CD14-positive monocyte (primary cell): ENCODE data around the gene GLIS2. TPM values are rescaled to one million over a fixed set of nuclear protein-coding genes. Genes with fewer than 3 reads are reported as not detected.

Source experiments
- DNase-seq, 3 donors: peaks; one replicate each; pipeline ENCODE4 v3.0.0-alpha.2; 2011 to 2022
- H2AFZ ChIP-seq: 2 replicates; pipeline ENCODE4 v1.6.0; 2012; ENCODE audit warnings: mild to moderate bottlenecking, low read depth, low read length, inconsistent platforms; ENCODE audit not compliant: insufficient read depth, poor library complexity, severe bottlenecking
- H3K27ac ChIP-seq, 2 donors: 1 replicate in 1 of 2; 2 replicates in 1 of 2; pipeline ENCODE4 v1.5.1; 2012 to 2013; ENCODE audit warnings: low read length in 2 of 2, control low read depth in 1 of 2, inconsistent platforms in 1 of 2, low read depth in 1 of 2, mild to moderate bottlenecking in 1 of 2
- H3K27me3 ChIP-seq, 2 donors: one replicate each; pipeline versions ENCODE4 v1.6.0 to v1.6.1; 2011 to 2013; ENCODE audit warnings: low read length in 2 of 2; ENCODE audit not compliant: control insufficient read depth in 2 of 2, insufficient read depth in 2 of 2
- H3K36me3 ChIP-seq, 2 donors: replicated peaks in 1 of 2; 1 replicate in 1 of 2; 2 replicates in 1 of 2; pipeline versions ENCODE4 v1.5.1 to v1.6.1; 2012 to 2013; ENCODE audit warnings: low read length in 2 of 2, control low read depth in 1 of 2, inconsistent platforms in 1 of 2, mild to moderate bottlenecking in 1 of 2; ENCODE audit not compliant: insufficient read depth in 2 of 2, control insufficient read depth in 1 of 2
- H3K4me1 ChIP-seq, 2 donors: 1 replicate in 1 of 2; 2 replicates in 1 of 2; pipeline versions ENCODE4 v1.5.1 to v1.6.1; 2012 to 2013; ENCODE audit warnings: low read length in 2 of 2, control low read depth in 1 of 2, inconsistent platforms in 1 of 2, mild to moderate bottlenecking in 1 of 2, moderate library complexity in 1 of 2; ENCODE audit not compliant: insufficient read depth in 2 of 2, control insufficient read depth in 1 of 2
- H3K4me2 ChIP-seq: replicated peaks from 2 replicates; pipeline ENCODE3; 2012; ENCODE audit warnings: low read length, moderate library complexity, mild to moderate bottlenecking; ENCODE audit not compliant: poor library complexity, severe bottlenecking; ENCODE audit errors: extremely low read depth
- H3K4me3 ChIP-seq, 3 experiments: fragments of 200-600 bp in 1 of 3; sonication (generic) in 1 of 3; replicated peaks in 1 of 3; 1 replicate in 2 of 3; 2 replicates in 1 of 3; pipeline ENCODE4 v1.5.1; 2011 to 2013; ENCODE audit warnings: low read length in 3 of 3, mild to moderate bottlenecking in 3 of 3, control low read depth in 2 of 3, low read depth in 2 of 3, inconsistent platforms in 1 of 3, moderate library complexity in 1 of 3
- H3K79me2 ChIP-seq: 2 replicates; pipeline ENCODE4 v1.6.0; 2012; ENCODE audit warnings: mild to moderate bottlenecking, control low read depth, inconsistent platforms, low read length, moderate library complexity; ENCODE audit not compliant: insufficient read depth
- H3K9ac ChIP-seq: 2 replicates; pipeline ENCODE4 v1.6.0; 2017; ENCODE audit warnings: low read length, mild to moderate bottlenecking; ENCODE audit not compliant: insufficient read depth, poor library complexity, severe bottlenecking
- H3K9me3 ChIP-seq, 2 donors: replicated peaks in 1 of 2; 1 replicate in 1 of 2; 2 replicates in 1 of 2; pipeline versions ENCODE4 v1.5.1 to v1.6.1; 2012 to 2013; ENCODE audit warnings: low read length in 2 of 2, control low read depth in 1 of 2; ENCODE audit not compliant: control insufficient read depth in 1 of 2, insufficient read depth in 1 of 2
- H4K20me1 ChIP-seq: 2 replicates; pipeline ENCODE4 v1.6.0; 2012; ENCODE audit warnings: mild to moderate bottlenecking, low read length, control low read depth, moderate library complexity; ENCODE audit not compliant: insufficient read depth
- H3K27ac Mint-ChIP-seq, 7 donors: one replicate each; pipeline ENCODE4 v1.8.0; 2020; ENCODE audit warnings: mild to moderate bottlenecking in 7 of 7, mixed read lengths in 7 of 7, moderate library complexity in 6 of 7, inconsistent platforms in 2 of 7
- H3K27me3 Mint-ChIP-seq, 3 donors: one replicate each; pipeline ENCODE4 v1.8.0; 2021 to 2022; ENCODE audit warnings: low read depth in 3 of 3, mild to moderate bottlenecking in 3 of 3, mixed read lengths in 3 of 3, moderate library complexity in 3 of 3, inconsistent platforms in 1 of 3
- H3K36me3 Mint-ChIP-seq, 2 donors: one replicate each; pipeline ENCODE4 v1.8.0; 2020; ENCODE audit warnings: mixed read lengths in 2 of 2, inconsistent platforms in 1 of 2, mild to moderate bottlenecking in 1 of 2
- H3K4me1 Mint-ChIP-seq: one replicate; pipeline ENCODE4 v1.8.0; 2020; ENCODE audit warnings: mild to moderate bottlenecking, mixed read lengths
- H3K4me3 Mint-ChIP-seq, 2 donors: one replicate each; pipeline ENCODE4 v1.8.0; 2020; ENCODE audit warnings: mild to moderate bottlenecking in 2 of 2, mixed read lengths in 2 of 2, moderate library complexity in 1 of 2
- H3K9me3 Mint-ChIP-seq, 7 donors: one replicate each; pipeline ENCODE4 v1.8.0; 2020 to 2022; ENCODE audit warnings: mixed read lengths in 7 of 7, mild to moderate bottlenecking in 6 of 7, moderate library complexity in 6 of 7, inconsistent platforms in 2 of 7
- WGBS: methylation state at CpG from one replicate; pipeline ENCODE4 v1.1.5; 2013; ENCODE audit warnings: missing lambda C conversion rate; ENCODE audit not compliant: insufficient coverage; 5-methylcytosine and 5-hydroxymethylcytosine counted together
- intact Hi-C, 2 donors: fragments of 100-400 bp; cut with micrococcal nuclease; formaldehyde crosslinking; loops; one replicate each; pipeline versions ENCODE4 v1.15.0 to v1.15.1; 2023
- polyA plus RNA-seq, 3 donors: library from polyadenylated mRNA; depleted of rRNA in 1 of 3; unstranded in 2 of 3; stranded (reverse) in 1 of 3; fragments of 300-500 nt in 2 of 3; fragments of >200 nt in 1 of 3; fragmentation: Illumina TruSeq in 2 of 3; gene quantifications; 1 replicate in 2 of 3; 2 replicates in 1 of 3; pipeline ENCODE4 v1.2.3, GENCODE V29; 2012 to 2021
- TF ChIP-seq, protein P1 (sequence below): fragments of 200-600 bp; IDR thresholded peaks from one replicate; pipeline ENCODE4 v1.8.0; 2022; ENCODE audit warnings: antibody characterized with exemption, mild to moderate bottlenecking

Gene GLIS2
- polyA plus RNA-seq, 3 donors: 0.03 TPM; not detected in 2

DNA sequence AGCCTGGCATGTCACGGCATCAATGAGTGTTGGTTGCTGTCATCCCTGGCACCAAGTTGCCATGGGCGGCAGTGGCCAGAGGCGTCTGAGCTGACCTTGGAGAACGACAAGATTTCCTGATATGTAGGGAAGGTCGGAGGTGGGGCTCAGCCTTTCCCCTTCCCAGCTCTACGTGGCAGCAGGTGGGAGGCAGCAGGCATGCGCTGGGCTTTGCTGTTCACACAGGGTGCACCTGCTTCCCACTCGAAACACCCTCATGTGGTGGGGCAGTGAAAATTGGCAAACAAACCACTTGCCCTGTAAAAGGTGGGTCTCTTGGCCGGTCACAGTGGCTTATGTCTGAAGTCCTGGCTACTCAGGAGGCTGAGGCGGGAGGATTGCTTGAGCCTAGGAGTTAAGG lies 30.7 kb upstream of the GLIS2 start:
- Mint-ChIP-seq H3K36me3 (no peaks in the 10 kb centered on the region), H3K27ac (no peak overlapping the region), H3K4me1 (peaks cover 13% of the 10 kb centered on the region), H3K4me3 (peak overlapping the region in 1 of 2 donors; percentile 31), H3K9me3 (peaks cover 2 to 11% (median 5%) of the 10 kb centered on the region in 7 donors), H3K27me3 (peaks cover 6 to 35% (median 30%) of the 10 kb centered on the region in 3 donors)
- Histone ChIP-seq H3K4me2 (no peak overlapping the region), H3K9ac (no peak overlapping the region), H3K36me3 (no peaks in the 10 kb centered on the region), H3K27me3 (no peaks in the 10 kb centered on the region), H2AFZ (no peak overlapping the region), H3K9me3 (peaks cover 0 to 3% of the 10 kb centered on the region in 2 donors), H3K79me2 (no peaks in the 10 kb centered on the region), H3K4me3 (no peak overlapping the region), H3K4me1 (peaks cover 12 to 16% of the 10 kb centered on the region in 2 donors), H4K20me1 (no peaks in the 10 kb centered on the region), H3K27ac (no peak overlapping the region)
- DNase-seq: no peak
- TF ChIP-seq, protein P1, sequence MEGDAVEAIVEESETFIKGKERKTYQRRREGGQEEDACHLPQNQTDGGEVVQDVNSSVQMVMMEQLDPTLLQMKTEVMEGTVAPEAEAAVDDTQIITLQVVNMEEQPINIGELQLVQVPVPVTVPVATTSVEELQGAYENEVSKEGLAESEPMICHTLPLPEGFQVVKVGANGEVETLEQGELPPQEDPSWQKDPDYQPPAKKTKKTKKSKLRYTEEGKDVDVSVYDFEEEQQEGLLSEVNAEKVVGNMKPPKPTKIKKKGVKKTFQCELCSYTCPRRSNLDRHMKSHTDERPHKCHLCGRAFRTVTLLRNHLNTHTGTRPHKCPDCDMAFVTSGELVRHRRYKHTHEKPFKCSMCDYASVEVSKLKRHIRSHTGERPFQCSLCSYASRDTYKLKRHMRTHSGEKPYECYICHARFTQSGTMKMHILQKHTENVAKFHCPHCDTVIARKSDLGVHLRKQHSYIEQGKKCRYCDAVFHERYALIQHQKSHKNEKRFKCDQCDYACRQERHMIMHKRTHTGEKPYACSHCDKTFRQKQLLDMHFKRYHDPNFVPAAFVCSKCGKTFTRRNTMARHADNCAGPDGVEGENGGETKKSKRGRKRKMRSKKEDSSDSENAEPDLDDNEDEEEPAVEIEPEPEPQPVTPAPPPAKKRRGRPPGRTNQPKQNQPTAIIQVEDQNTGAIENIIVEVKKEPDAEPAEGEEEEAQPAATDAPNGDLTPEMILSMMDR: no peak
- intact Hi-C loops: loop anchor here in 1 of 2 donors (5.0 kb wide), 1 partner anchor 42 kb away; no protein-coding TSS in a partner anchor
- 92% methylated on average over 5 of the region's 10 CpGs for WGBS

DNA sequence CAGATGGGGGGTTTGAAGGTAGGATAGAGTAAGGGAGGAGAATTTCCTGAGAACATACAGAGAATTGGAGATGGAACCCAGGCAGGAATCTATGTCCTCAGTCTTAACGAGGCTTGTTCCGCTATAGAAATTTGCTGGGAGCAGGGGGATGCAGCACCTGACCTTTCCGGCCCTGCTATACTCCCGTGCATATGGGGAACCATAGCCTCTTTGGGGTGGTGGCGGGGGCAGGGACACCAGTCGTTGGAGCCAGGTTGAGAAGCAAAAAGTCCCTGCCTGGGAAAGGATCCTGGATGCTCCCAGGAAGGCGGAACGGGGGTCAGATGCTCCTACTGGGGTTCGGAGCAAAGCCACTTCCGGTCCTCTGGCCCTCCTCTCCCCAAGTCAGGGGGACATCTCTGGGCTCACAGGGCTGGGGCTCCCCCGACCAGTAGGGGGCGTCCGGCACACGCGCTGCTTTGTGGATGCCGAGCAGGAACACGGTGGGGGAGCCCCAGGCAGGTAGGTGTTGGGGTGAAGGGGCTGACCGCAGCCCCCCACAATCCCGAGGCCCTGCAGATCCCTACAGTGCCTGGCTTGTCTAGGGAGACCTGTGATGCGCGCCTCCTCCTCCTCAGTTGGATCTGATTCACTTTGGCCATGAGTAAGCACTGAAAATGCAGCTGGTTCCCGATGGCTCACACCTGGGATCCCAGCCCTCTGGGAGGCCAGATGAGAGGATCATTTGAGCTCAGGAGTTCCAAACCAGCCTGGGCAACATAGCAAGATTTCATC lies 27.5 kb upstream of the GLIS2 start:
- H3K79me2 ChIP-seq: no peaks in the 10 kb centered on the region
- peak overlapping the region; percentile 41 for H2AFZ ChIP-seq
- Mint-ChIP-seq H3K27me3 (peaks cover 14 to 32% (median 32%) of the 10 kb centered on the region in 3 donors), H3K4me3 (peak overlapping the region in 1 of 2 donors; percentile 21), H3K4me1 (peaks cover 16% of the 10 kb centered on the region), H3K36me3 (peaks cover 0 to under 1% of the 10 kb centered on the region in 2 donors), H3K9me3 (no peaks in the 10 kb centered on the region), H3K27ac (no peak overlapping the region)
- peaks cover 0 to 2% of the 10 kb centered on the region in 2 donors for H3K27me3 ChIP-seq
- intact Hi-C loops: loop anchor here (1.0 to 5.0 kb wide), 2 partner anchors 39 to 42 kb away; no protein-coding TSS in a partner anchor
- H3K9me3 ChIP-seq: no peaks in the 10 kb centered on the region
- H3K4me2 ChIP-seq: peak overlapping the region; percentile 20
- TF ChIP-seq, protein P1: peak; percentile 96
- H3K36me3 ChIP-seq: no peaks in the 10 kb centered on the region
- H3K4me1 ChIP-seq: peaks cover 11 to 15% of the 10 kb centered on the region in 2 donors
- no peak overlapping the region for H3K4me3 ChIP-seq
- DNase-seq: peak; percentile 53 to 74 (median 64)
- no peak overlapping the region for H3K9ac ChIP-seq
- no peak overlapping the region for H3K27ac ChIP-seq
- H4K20me1 ChIP-seq: no peaks in the 10 kb centered on the region
- 16% methylated on average over 20 of the region's 22 CpGs for WGBS
